Activated CD8-positive, alpha-beta T cell treated with anti-CD3 and anti-CD28 coated beads for 36 hours (primary cell): Measurements from ENCODE around the gene TAF11L6. TPM values are rescaled to one million over a fixed set of nuclear protein-coding genes. Genes with fewer than 3 reads are reported as not detected.
"Not testable (repeated sequence)": the region's sequence is repeated elsewhere in the genome, so short reads cannot be mapped to it uniquely, and the experiment has no call there.

ENCODE experiments used
- ATAC-seq: fragments of 200-7000 bp; cut with Tn5 transposase; one replicate; pipeline ENCODE4 v1.10.0; 2021; ENCODE audit warnings: mild to moderate bottlenecking, moderate library complexity
- CTCF ChIA-PET: fragments of 350-600 bp; sonication (Branson Sonifier 250); formaldehyde crosslinking; loops from one replicate; lab custom pipeline; 2021; ENCODE audit warnings: antibody characterized with exemption; lab: Charles Lee
- POLR2A ChIA-PET: fragments of 350-600 bp; sonication (Branson Sonifier 250); formaldehyde crosslinking; loops from one replicate; lab custom pipeline; 2021; ENCODE audit warnings: antibody characterized with exemption; lab: Charles Lee
- DNase-seq: peaks from one replicate; pipeline ENCODE4 v3.0.0-alpha.2; 2020
- H3K27ac Mint-ChIP-seq: one replicate; pipeline ENCODE4 v1.8.0; 2021; ENCODE audit warnings: mild to moderate bottlenecking, mixed read lengths
- H3K27me3 Mint-ChIP-seq: one replicate; pipeline ENCODE4 v1.8.0; 2021; ENCODE audit warnings: mixed read lengths
- H3K36me3 Mint-ChIP-seq: one replicate; pipeline ENCODE4 v1.8.0; 2021; ENCODE audit warnings: low read depth, mixed read lengths
- H3K4me1 Mint-ChIP-seq: one replicate; pipeline ENCODE4 v1.8.0; 2021; ENCODE audit warnings: low read depth, mixed read lengths
- H3K4me3 Mint-ChIP-seq: one replicate; pipeline ENCODE4 v1.8.0; 2021; ENCODE audit warnings: mild to moderate bottlenecking, moderate library complexity, mixed read lengths
- H3K9me3 Mint-ChIP-seq: one replicate; pipeline ENCODE4 v1.8.0; 2021; ENCODE audit warnings: mixed read lengths
- intact Hi-C: fragments of 100-400 bp; cut with micrococcal nuclease; formaldehyde crosslinking; loops from one replicate; pipeline ENCODE4 v1.10.0; 2022
- total RNA-seq, 2 experiments: library from RNA; stranded (reverse); gene quantifications; one replicate each; pipeline ENCODE4 v1.2.3, GENCODE V29; 2021
- TF ChIP-seq, protein P1 (sequence below): fragments of 200-600 bp; IDR thresholded peaks from one replicate; pipeline ENCODE4 v1.8.0; 2022; ENCODE audit warnings: antibody characterized with exemption, mild to moderate bottlenecking

Gene TAF11L6
- not detected for total RNA-seq

DNA sequence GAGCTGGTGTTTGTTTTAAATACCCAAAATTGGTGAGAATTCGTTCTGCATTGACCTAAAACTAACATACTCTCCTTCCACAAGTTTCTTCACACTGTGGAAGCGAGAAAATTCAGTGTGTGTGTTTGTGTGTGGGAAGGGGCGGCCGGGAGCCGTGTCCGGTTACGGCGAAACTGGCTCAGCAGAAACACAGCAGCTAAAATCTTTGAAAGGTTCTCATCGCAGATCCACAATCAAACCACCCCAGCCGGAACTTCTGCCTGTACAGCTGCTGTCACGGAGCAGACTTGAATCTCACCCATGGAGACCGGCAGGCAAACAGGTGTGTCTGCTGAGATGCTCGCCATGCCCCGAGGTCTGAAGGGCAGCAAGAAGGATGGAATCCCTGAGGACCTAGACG lies at the start of gene TAF11L6:
Gene TAF11L6, plus strand, starts transcription at position 301 of the 400 bp plus-strand sequence.
- ATAC-seq, CTCF ChIA-PET, H3K4me3 Mint-ChIP-seq, H3K27me3 Mint-ChIP-seq, intact Hi-C loops, POLR2A ChIA-PET, DNase-seq, H3K9me3 Mint-ChIP-seq, H3K36me3 Mint-ChIP-seq, H3K4me1 Mint-ChIP-seq, H3K27ac Mint-ChIP-seq: not testable (repeated sequence)

DNA sequence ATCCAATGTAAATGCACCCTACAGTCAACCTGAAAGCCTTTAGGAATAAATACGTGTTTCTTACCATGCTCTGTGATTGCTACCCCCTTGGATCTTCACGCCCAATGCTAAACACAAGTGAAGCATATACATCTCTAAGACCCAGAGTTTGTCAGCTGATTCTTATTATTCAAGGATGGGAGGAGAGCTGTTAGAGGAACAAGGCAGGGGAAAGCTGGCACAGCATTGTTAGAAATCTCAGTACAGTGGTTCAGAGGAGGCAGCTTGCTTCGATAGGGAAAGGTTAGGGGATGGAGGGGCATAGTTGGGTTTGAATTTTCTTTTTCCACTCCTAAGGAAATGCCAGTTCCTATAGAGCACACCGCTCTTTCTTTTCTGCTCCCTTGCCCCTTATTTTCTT lies 47.1 kb upstream of the TAF11L6 start:
- ATAC-seq (no peak), DNase-seq (no peak)
- intact Hi-C loops = no loop called here
- H3K9me3 Mint-ChIP-seq = peaks cover 1% of the 10 kb centered on the region
- no peak overlapping the region for H3K27ac Mint-ChIP-seq
- no peaks in the 10 kb centered on the region for H3K36me3 Mint-ChIP-seq
- H3K4me1 Mint-ChIP-seq = no peaks in the 10 kb centered on the region
- TF ChIP-seq, protein P1, sequence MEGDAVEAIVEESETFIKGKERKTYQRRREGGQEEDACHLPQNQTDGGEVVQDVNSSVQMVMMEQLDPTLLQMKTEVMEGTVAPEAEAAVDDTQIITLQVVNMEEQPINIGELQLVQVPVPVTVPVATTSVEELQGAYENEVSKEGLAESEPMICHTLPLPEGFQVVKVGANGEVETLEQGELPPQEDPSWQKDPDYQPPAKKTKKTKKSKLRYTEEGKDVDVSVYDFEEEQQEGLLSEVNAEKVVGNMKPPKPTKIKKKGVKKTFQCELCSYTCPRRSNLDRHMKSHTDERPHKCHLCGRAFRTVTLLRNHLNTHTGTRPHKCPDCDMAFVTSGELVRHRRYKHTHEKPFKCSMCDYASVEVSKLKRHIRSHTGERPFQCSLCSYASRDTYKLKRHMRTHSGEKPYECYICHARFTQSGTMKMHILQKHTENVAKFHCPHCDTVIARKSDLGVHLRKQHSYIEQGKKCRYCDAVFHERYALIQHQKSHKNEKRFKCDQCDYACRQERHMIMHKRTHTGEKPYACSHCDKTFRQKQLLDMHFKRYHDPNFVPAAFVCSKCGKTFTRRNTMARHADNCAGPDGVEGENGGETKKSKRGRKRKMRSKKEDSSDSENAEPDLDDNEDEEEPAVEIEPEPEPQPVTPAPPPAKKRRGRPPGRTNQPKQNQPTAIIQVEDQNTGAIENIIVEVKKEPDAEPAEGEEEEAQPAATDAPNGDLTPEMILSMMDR = no peak
- no peaks in the 10 kb centered on the region for H3K27me3 Mint-ChIP-seq
- ChIA-PET POLR2A (no interaction called here), CTCF (no interaction called here)
- no peak overlapping the region for H3K4me3 Mint-ChIP-seq

DNA sequence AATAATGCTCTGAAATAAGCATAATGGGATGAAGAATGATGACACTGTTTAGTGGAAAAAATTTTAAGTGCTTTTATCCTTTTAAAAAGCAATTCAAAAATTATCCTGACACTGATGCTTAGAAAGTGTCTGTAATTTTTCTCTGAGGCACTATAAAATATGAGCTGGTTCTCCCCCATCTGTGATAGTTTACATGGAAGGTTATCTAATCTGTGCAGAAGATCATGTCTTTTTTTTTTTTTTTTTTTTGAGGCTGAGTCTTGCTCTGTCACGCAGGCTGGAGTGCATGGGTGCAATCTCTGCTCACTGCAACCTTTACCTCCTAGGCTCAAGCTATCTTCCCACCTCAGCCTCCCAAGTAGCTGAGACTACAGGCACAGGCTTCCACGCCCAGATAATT lies 45.7 kb upstream of the TAF11L6 start:
- ATAC-seq (no peak), DNase-seq (no peak)
- H3K36me3 Mint-ChIP-seq = no peaks in the 10 kb centered on the region
- TF ChIP-seq, protein P1 = no peak
- no peaks in the 10 kb centered on the region for H3K27me3 Mint-ChIP-seq
- H3K27ac Mint-ChIP-seq = no peak overlapping the region
- ChIA-PET POLR2A (no interaction called here), CTCF (no interaction called here)
- H3K4me3 Mint-ChIP-seq = no peak overlapping the region
- H3K4me1 Mint-ChIP-seq = no peaks in the 10 kb centered on the region
- H3K9me3 Mint-ChIP-seq = peaks cover 1% of the 10 kb centered on the region
- intact Hi-C loops = no loop called here

DNA sequence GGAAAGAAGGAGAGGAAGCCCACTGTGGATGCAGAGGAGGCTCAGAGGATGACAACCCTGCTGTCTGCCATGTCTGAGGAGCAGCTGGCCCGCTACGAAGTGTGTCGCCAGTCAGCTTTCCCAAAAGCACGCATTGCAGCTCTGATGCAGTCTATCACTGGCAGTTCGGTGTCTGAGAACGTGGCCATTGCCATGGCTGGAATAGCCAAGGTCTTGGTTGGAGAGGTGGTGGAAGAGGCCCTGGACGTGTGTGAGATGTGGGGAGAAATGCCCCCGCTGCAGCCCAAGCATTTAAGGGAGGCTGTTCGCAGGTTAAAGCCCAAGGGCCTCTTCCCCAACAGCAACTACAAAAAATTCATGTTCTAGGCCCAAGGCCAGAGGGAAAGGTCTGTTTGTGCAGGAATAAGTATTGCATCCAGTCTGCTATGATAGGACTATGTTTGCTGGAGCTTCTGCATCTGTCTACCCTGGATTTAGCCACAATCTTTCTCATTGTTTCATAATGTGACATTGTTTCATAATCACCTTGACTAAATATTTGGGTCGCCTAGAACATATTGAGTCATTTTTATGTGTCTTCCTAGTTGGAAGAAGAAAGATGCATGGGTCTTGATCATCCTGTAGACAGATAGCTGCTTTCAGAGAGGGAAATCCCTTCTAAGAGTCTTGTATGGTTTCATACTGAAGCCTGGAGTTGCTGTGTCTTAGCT lies 41.9 kb upstream of the TAF11L6 start:
- H3K9me3 Mint-ChIP-seq, POLR2A ChIA-PET, ATAC-seq: not testable (repeated sequence)

DNA sequence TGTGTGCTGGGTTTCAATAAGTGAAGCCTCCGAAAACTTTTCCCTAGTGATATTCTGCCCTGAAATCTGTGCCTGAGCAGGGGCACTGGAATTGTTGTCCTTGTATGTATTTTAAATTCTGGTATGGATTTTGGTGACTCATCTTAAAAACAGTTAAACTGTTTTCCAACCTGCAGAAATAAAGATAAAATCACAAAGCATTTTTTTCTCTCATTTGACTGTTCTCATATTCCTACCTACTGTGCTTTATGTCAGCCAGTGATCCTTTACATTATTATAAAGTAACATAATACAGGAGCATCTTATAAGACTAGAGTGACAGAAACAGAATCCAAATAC lies 41.3 kb upstream of the TAF11L6 start:
- H3K27ac Mint-ChIP-seq = no peak overlapping the region
- H3K4me1 Mint-ChIP-seq = no peaks in the 10 kb centered on the region
- intact Hi-C loops = no loop called here
- H3K9me3 Mint-ChIP-seq = peaks cover 4% of the 10 kb centered on the region
- no peak for ATAC-seq
- TF ChIP-seq, protein P1 = no peak
- H3K4me3 Mint-ChIP-seq = no peak overlapping the region
- no peak for DNase-seq
- CTCF ChIA-PET = no interaction called here
- H3K27me3 Mint-ChIP-seq = no peaks in the 10 kb centered on the region
- POLR2A ChIA-PET = no interaction called here
- H3K36me3 Mint-ChIP-seq = no peaks in the 10 kb centered on the region

More for the DNA sequence above, 41.9 kb upstream of the TAF11L6 start:
- H3K4me1 Mint-ChIP-seq, intact Hi-C loops, H3K36me3 Mint-ChIP-seq, H3K27ac Mint-ChIP-seq, CTCF ChIA-PET, DNase-seq, H3K27me3 Mint-ChIP-seq, H3K4me3 Mint-ChIP-seq: not testable (repeated sequence)

DNA sequence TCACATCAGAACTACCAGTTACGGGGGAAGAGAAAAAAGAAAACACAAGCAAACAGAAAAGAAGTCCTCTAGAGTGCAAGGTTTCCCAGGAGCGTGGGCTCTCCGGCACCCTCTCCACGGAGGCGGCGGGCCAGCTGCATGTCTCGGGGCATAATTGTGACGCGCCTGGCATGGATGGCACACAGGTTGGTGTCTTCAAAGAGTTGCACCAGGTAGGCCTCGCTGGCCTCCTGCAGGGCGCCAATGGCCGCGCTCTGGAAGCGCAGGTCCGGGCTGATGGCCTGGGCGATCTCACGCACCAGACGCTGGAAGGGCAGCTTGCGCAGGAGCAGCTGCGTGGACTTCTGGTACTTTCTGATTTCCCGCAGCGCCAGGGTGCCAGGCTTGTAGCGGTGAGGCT lies 37.2 kb upstream of the TAF11L6 start:
- CTCF ChIA-PET, H3K27ac Mint-ChIP-seq, H3K9me3 Mint-ChIP-seq, POLR2A ChIA-PET, DNase-seq, H3K4me1 Mint-ChIP-seq, H3K36me3 Mint-ChIP-seq, H3K27me3 Mint-ChIP-seq, H3K4me3 Mint-ChIP-seq, ATAC-seq, intact Hi-C loops: not testable (repeated sequence)
